H1 (cell line): ENCODE results near the gene EDN1. TPM values are rescaled to one million over a fixed set of nuclear protein-coding genes. Genes with fewer than 3 reads are reported as not detected.

Experiments
- JUN ChIP-seq: IDR thresholded peaks from 2 replicates; pipeline ENCODE4 v1.6.1; 2011; ENCODE audit warnings: low read depth, mild to moderate bottlenecking, improper control_type of control experiment, low read length
- KDM5A ChIP-seq: fragments of 200-600 bp; IDR thresholded peaks from 2 replicates; pipeline ENCODE4 v1.7.1; 2012; ENCODE audit warnings: mild to moderate bottlenecking, low read length, inconsistent platforms, mixed read lengths
- MAX ChIP-seq: IDR thresholded peaks from 2 replicates; pipeline ENCODE4 v1.6.1; 2012; ENCODE audit warnings: inconsistent platforms
- POLR2AphosphoS5 ChIP-seq: IDR thresholded peaks from 2 replicates; pipeline ENCODE4 v1.6.1; 2011; ENCODE audit warnings: low read depth, low read length
- SAP30 ChIP-seq: fragments of 300-600 bp; sonication (generic); IDR thresholded peaks from 2 replicates; pipeline ENCODE4 v1.7.1; 2012; ENCODE audit warnings: low read length, moderate library complexity, mild to moderate bottlenecking, inconsistent platforms; ENCODE audit not compliant: insufficient read depth, insufficient replicate concordance
- SIN3A ChIP-seq, 2 experiments: IDR thresholded peaks in 1 of 2; conservative IDR thresholded peaks in 1 of 2; 2 replicates each; pipeline ENCODE4 v1.6.1; 2011 to 2012; ENCODE audit warnings: low read length in 2 of 2, improper control_type of control experiment in 1 of 2, low read depth in 1 of 2, mild to moderate bottlenecking in 1 of 2
- SP4 ChIP-seq: IDR thresholded peaks from 2 replicates; pipeline ENCODE4 v1.6.1; 2012; ENCODE audit warnings: low read length, inconsistent platforms
- TBP ChIP-seq: IDR thresholded peaks from 2 replicates; pipeline ENCODE4 v1.6.1; 2011; ENCODE audit warnings: low read depth, low read length, improper control_type of control experiment
- YY1 ChIP-seq: IDR thresholded peaks from 2 replicates; pipeline ENCODE4 v1.6.1; 2011; ENCODE audit warnings: low read depth, mild to moderate bottlenecking, low read length
- polyA plus RNA-seq, 7 experiments: library from polyadenylated mRNA; depleted of rRNA in 3 of 7; stranded (reverse) in 5 of 7; unstranded in 2 of 7; fragments of >200 nt in 5 of 7; fragments of 200-250 nt in 2 of 7; gene quantifications; 1 replicate in 5 of 7; 2 replicates in 1 of 7; 4 replicates in 1 of 7; pipeline versions ENCODE4 v1.2.1 to v1.2.3, GENCODE V29; 2011 to 2013; ENCODE audit warnings: missing spikeins in 2 of 7, mixed read lengths in 2 of 7
- total RNA-seq: library from RNA; stranded (reverse); fragmentation: NEBNext Ultra II Directional; extraction: Animal tissue kit (Norgen Biotek cat#: 25700); gene quantifications from 2 replicates; pipeline ENCODE4 v1.2.1, GENCODE V29; 2021

EDN1 gene
- total and polyA plus RNA-seq, 2 of the 8 experiments (the other 6 are each of a cell fraction or from before 2014, with no cell fraction given) = 0.23 to 1.1 TPM

- TF ChIP-seq MAX (no peak), SIN3A (conservative IDR thresholded peaks at IDR 0.05 in 1 of 2, IDR thresholded peaks at IDR 0.05 in 1 of 2; ENCODE audit: low read depth in 1 of 2, low read length in 2 of 2) (no peak), SAP30 (no peak), KDM5A (no peak), YY1 (no peak), TBP (no peak), POLR2AphosphoS5 (no peak), SP4 (no peak), JUN (no peak)
These were observed 35.7 kb downstream of the EDN1 start (continued) for GRCh38 chr6:12325872-12326271.
